GM21360 (cell line): ENCODE results near the gene RBMY1E.
"Not testable (repeated sequence)": the region's sequence is repeated elsewhere in the genome, so short reads cannot be mapped to it uniquely, and the experiment has no call there.

Experiments used
- ATAC-seq: cut with Tn5 transposase; IDR thresholded peaks from one replicate; pipeline ENCODE4 v1.9.1; 2021; ENCODE audit warnings: mild to moderate bottlenecking, moderate library complexity; ENCODE audit not compliant: unreplicated experiment

Gene RBMY1E

DNA sequence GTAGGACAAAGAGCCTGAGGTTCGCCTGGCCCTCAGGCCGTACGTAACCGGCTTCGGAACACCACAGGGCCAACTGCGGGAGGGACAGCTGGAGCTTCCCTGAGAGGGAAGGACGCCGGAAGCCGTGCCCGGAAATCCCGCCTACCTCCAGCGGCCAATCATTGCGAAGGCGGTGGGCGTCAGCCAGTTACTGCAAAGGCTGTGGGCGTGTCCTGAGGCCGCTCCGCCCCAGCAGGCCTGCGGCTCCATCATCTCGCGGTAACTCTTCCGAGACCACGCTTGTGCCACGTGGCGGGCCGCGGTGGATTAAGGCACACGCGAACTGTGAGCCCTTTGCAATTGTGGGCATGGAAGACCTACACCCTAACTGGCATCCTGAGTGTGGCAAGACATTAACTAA lies at the start of gene RBMY1E:
Gene RBMY1E, minus strand, starts transcription at position 101 of the 400 bp plus-strand sequence. CDS start 1,978 bp downstream, outside the sequence.
- not testable (repeated sequence) for ATAC-seq

DNA sequence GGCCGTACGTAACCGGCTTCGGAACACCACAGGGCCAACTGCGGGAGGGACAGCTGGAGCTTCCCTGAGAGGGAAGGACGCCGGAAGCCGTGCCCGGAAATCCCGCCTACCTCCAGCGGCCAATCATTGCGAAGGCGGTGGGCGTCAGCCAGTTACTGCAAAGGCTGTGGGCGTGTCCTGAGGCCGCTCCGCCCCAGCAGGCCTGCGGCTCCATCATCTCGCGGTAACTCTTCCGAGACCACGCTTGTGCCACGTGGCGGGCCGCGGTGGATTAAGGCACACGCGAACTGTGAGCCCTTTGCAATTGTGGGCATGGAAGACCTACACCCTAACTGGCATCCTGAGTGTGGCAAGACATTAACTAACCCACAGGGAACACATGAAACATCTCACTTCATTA lies 23.4 kb downstream of the RBMY1E start, which contains the start of gene RBMY1D:
Gene RBMY1D, minus strand, starts transcription at position 101 of the 400 bp plus-strand sequence. CDS start 2,013 bp downstream, outside the sequence.
- ATAC-seq: not testable (repeated sequence)

DNA sequence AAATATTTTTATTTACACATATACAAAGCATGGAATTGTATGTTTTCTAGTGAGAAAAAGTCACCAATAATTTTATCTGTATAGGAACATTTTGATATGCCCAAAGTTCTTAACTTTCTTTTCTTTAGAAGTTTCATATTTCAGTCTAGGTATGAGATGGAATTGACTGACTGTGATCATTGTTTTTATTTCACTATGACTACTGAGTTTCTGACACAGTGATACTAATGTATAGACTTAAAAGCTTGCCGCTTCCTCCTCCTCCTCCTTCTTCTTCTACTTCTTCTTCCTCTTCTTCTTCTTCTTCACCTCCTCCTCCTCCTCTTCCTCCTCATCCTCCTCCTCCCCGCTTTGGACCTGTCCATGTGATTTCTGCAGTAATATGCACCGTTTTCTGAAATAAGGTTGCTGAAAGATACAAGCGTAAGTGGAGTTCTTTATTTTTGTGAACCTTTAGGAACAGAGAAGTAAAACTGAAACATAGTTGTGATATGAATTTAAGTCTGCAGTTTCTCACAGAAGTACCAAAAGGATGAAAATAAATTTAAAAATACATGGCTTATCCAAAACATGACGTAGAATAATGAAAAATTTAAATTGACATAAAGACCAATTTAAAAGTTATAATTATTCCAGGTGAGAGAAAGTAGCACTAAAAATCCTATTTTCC lies 48.3 kb downstream of the RBMY1E start:
- ATAC-seq: not testable (repeated sequence)
